HG03558 (cell line): ENCODE data around the gene RGR.

Experiments
- ATAC-seq: cut with Tn5 transposase; IDR thresholded peaks from one replicate; pipeline ENCODE4 v1.9.1; 2021; ENCODE audit warnings: moderate number of reproducible peaks; ENCODE audit not compliant: unreplicated experiment; ENCODE audit errors: extremely low read depth

The RGR gene

GRCh38 chr10:84292502-84292901 lies 47.6 kb downstream of the RGR start:
- no peak for ATAC-seq

GRCh38 chr10:84293171-84293570 lies 48.3 kb downstream of the RGR start:
- ATAC-seq, result no peak

GRCh38 chr10:84293574-84294016 lies 48.7 kb downstream of the RGR start:
- no peak for ATAC-seq

GRCh38 chr10:84294766-84295447 lies 50.1 kb downstream of the RGR start:
- ATAC-seq, result no peak

GRCh38 chr10:84296091-84296981 lies 51.5 kb downstream of the RGR start:
- no peak for ATAC-seq

GRCh38 chr10:84298057-84298456 lies 53.2 kb downstream of the RGR start:
- no peak for ATAC-seq

GRCh38 chr10:84302223-84302622 lies 57.4 kb downstream of the RGR start:
- no peak for ATAC-seq

GRCh38 chr10:84306751-84307384 lies 62.0 kb downstream of the RGR start:
- no peak for ATAC-seq

GRCh38 chr10:84308021-84308420 lies 63.2 kb downstream of the RGR start:
- no peak for ATAC-seq

GRCh38 chr10:84308481-84309304 lies 63.8 kb downstream of the RGR start:
- ATAC-seq, result no peak
